GM12878 (cell line): ENCODE results near the gene ZNF444. TPM values are rescaled to one million over a fixed set of nuclear protein-coding genes. Genes with fewer than 3 reads are reported as not detected.

ENCODE experiments used
- ATAC-seq: fragments of 200-7000 bp; cut with Tn5 transposase; 3 replicates; pipeline ENCODE4 v1.9.1; 2020; ENCODE audit warnings: mild to moderate bottlenecking, moderate library complexity
- BruUV-seq: library from RNA; stranded (reverse); fragments of 400-500 nt; replicated peaks from 2 replicates; lab custom pipeline; 2021; lab: Mats Ljungman, UMichigan
- CTCF ChIA-PET: fragments of 300-600 bp; sonication (Branson Sonifier 250); formaldehyde crosslinking; extraction: SDS; loops from one replicate; lab custom pipeline; 2021; ENCODE audit warnings: inconsistent platforms; lab: Yijun Ruan, JAX
- POLR2A ChIA-PET: fragments of 350-600 bp; formaldehyde crosslinking; extraction: SDS; loops from one replicate; lab custom pipeline; 2021; ENCODE audit warnings: inconsistent platforms; lab: Charles Lee
- RAD21 ChIA-PET: fragments of 300-600 bp; sonication (Branson Sonifier 250); formaldehyde crosslinking; loops from one replicate; lab custom pipeline; 2023; ENCODE audit warnings: antibody characterized with exemption; ENCODE audit not compliant: unreplicated experiment; lab: Charles Lee
- SMC1A ChIA-PET: fragments of 300-600 bp; sonication (Branson Sonifier 250); formaldehyde crosslinking; loops from one replicate; lab custom pipeline; 2023; ENCODE audit not compliant: unreplicated experiment, uncharacterized antibody; lab: Charles Lee
- DNase-seq: peaks from one replicate; pipeline ENCODE4 v3.0.0-alpha.2; 2011; ENCODE audit warnings: low read depth, low spot score
- FAIRE-seq: peaks from 3 replicates; lab custom pipeline; 2011; peaks lifted over from hg19 to GRCh38; lab: Jason Lieb, UNC
- H2AFZ ChIP-seq: 2 replicates; pipeline ENCODE4 v1.6.0; 2011; ENCODE audit warnings: low read depth, low read length, control low read depth; ENCODE audit not compliant: control insufficient read depth
- H3K27ac ChIP-seq: 2 replicates; pipeline ENCODE4 v1.5.1; 2011; ENCODE audit warnings: control low read depth; ENCODE audit not compliant: control insufficient read depth, insufficient read depth
- H3K27me3 ChIP-seq, 2 experiments: replicated peaks in 1 of 2; 2 replicates each; pipeline versions ENCODE4 v1.6.0 to v1.6.1; 2011; ENCODE audit warnings: low read length in 1 of 2; ENCODE audit not compliant: control insufficient read depth in 2 of 2, insufficient read depth in 2 of 2
- H3K36me3 ChIP-seq, 2 experiments: 2 replicates each; pipeline ENCODE4 v1.5.1; 2011; ENCODE audit warnings: low read length in 1 of 2; ENCODE audit not compliant: control insufficient read depth in 2 of 2, insufficient read depth in 2 of 2
- H3K4me1 ChIP-seq: 2 replicates; pipeline ENCODE4 v1.6.1; 2011; ENCODE audit warnings: mild to moderate bottlenecking, low read length, moderate library complexity, mixed read lengths; ENCODE audit not compliant: control insufficient read depth, insufficient read depth
- H3K4me2 ChIP-seq: 2 replicates; pipeline ENCODE4 v1.6.0; 2011; ENCODE audit warnings: control low read depth; ENCODE audit not compliant: control insufficient read depth, insufficient read depth
- H3K4me3 ChIP-seq: fragments of 200-600 bp; sonication (generic); 2 replicates; pipeline ENCODE4 v1.5.1; 2016
- H3K79me2 ChIP-seq: 2 replicates; pipeline ENCODE4 v1.6.0; 2011; ENCODE audit warnings: low read length; ENCODE audit not compliant: control insufficient read depth, insufficient read depth
- H3K9ac ChIP-seq: 2 replicates; pipeline ENCODE4 v1.8.0; 2011; ENCODE audit warnings: low read length, control low read depth, mixed read lengths; ENCODE audit not compliant: control insufficient read depth, insufficient read depth
- H3K9me3 ChIP-seq: replicated peaks from 3 replicates; pipeline ENCODE4 v1.5.1; 2011; ENCODE audit warnings: mild to moderate bottlenecking, low read length; ENCODE audit not compliant: control insufficient read depth, insufficient read depth
- H4K20me1 ChIP-seq: 2 replicates; pipeline ENCODE4 v1.6.0; 2011; ENCODE audit not compliant: control insufficient read depth, insufficient read depth
- BCL11A ChIP-seq: IDR thresholded peaks from 2 replicates; pipeline ENCODE4 v1.6.1; 2011; ENCODE audit warnings: low read depth, low read length
- E4F1 ChIP-seq: fragments of 450-650 bp; IDR thresholded peaks from 2 replicates; pipeline ENCODE4 v1.6.1; 2018; ENCODE audit warnings: borderline replicate concordance, mild to moderate bottlenecking; ENCODE audit not compliant: partially characterized antibody
- ELK1 ChIP-seq: IDR thresholded peaks from 2 replicates; pipeline ENCODE4 v1.6.1; 2012; ENCODE audit warnings: low read depth, low read length, improper control_type of control experiment
- FOXK2 ChIP-seq: fragments of 450-650 bp; IDR thresholded peaks from 2 replicates; pipeline ENCODE4 v1.6.1; 2017; ENCODE audit warnings: mild to moderate bottlenecking, moderate library complexity
- MEF2B ChIP-seq: fragments of 450-650 bp; IDR thresholded peaks from 2 replicates; pipeline ENCODE4 v1.6.1; 2018; ENCODE audit warnings: mild to moderate bottlenecking, moderate library complexity; ENCODE audit not compliant: partially characterized antibody, poor library complexity, severe bottlenecking
- NR2C2 ChIP-seq: IDR thresholded peaks from 2 replicates; pipeline ENCODE4 v1.6.1; 2011; ENCODE audit warnings: borderline replicate concordance, low read depth; ENCODE audit not compliant: control insufficient read depth, insufficient read length
- POLR2AphosphoS2 ChIP-seq: IDR thresholded peaks from 2 replicates; pipeline ENCODE4 v1.6.1; 2011; ENCODE audit warnings: low read depth, mild to moderate bottlenecking, low read length, improper control_type of control experiment, moderate library complexity
- POU2F2 ChIP-seq: IDR thresholded peaks from 3 replicates; pipeline ENCODE4 v1.6.1; 2011; ENCODE audit warnings: low read depth, mild to moderate bottlenecking, low read length, borderline replicate concordance
- RAD21 ChIP-seq: IDR thresholded peaks from 2 replicates; pipeline ENCODE4 v1.6.1; 2011; ENCODE audit warnings: mild to moderate bottlenecking, low read depth, low read length, moderate library complexity; ENCODE audit not compliant: insufficient read depth
- RBBP5 ChIP-seq: fragments of 200-600 bp; sonication (generic); conservative IDR thresholded peaks from 2 replicates; pipeline ENCODE4 v1.6.1; 2016
- ZNF687 ChIP-seq: fragments of 450-650 bp; IDR thresholded peaks from 2 replicates; pipeline ENCODE4 v1.6.1; 2017; ENCODE audit warnings: mild to moderate bottlenecking, moderate library complexity
- ZSCAN29 ChIP-seq: fragments of 450-650 bp; IDR thresholded peaks from 2 replicates; pipeline ENCODE4 v1.6.1; 2017; ENCODE audit warnings: mild to moderate bottlenecking, moderate library complexity
- WGBS: methylation state at CpG from one replicate; pipeline ENCODE4 v1.1.6; 2016; ENCODE audit warnings: low lambda C conversion rate; ENCODE audit not compliant: insufficient replicate concordance, insufficient coverage; ENCODE audit errors: missing lambda C conversion rate; 5-methylcytosine and 5-hydroxymethylcytosine counted together
- in situ Hi-C: fragments of 300-500 bp; cut with MboI; formaldehyde crosslinking; loops from 9 replicates; pipeline ENCODE4 v1.14.3; 2018; ENCODE audit warnings: mixed read lengths
- intact Hi-C: fragments of 100-400 bp; cut with micrococcal nuclease; formaldehyde crosslinking; loops from one replicate; pipeline ENCODE4 v1.14.2; 2022; ENCODE audit not compliant: unreplicated experiment
- polyA plus RNA-seq, 11 experiments: library from polyadenylated mRNA; depleted of rRNA in 4 of 11; unstranded in 6 of 11; stranded (reverse) in 5 of 11; fragments of >200 nt; fragmentation: Nextera tagmentation in 4 of 11; fragmentation: Illumina TruSeq in 1 of 11; extraction: Ambion mirVana in 4 of 11; extraction: Trizol in 1 of 11; gene quantifications; 1 replicate in 1 of 11; 2 replicates in 10 of 11; pipeline versions ENCODE4 v1.2.1 to v1.2.3, GENCODE V29; 2011 to 2016; ENCODE audit warnings: inconsistent platforms in 2 of 11, missing spikeins in 2 of 11, low read depth in 1 of 11
- total RNA-seq, 4 experiments: library from RNA; depleted of rRNA in 3 of 4; stranded (reverse); fragments of >200 nt in 3 of 4; fragmentation: Illumina TruSeq in 1 of 4; extraction: Trizol in 1 of 4; gene quantifications; 2 replicates each; pipeline versions ENCODE4 v1.2.1 to v1.2.3, GENCODE V29; 2013 to 2021

The ZNF444 gene
- total and polyA plus RNA-seq, 10 of the 15 experiments (the other 5 are each of a cell fraction or from before 2014, with no cell fraction given), result 0.45 to 28.2 (median 11.6) TPM

GRCh38 chr19:56199687-56200086 is 58.6 kb downstream of the ZNF444 start (continued):
- no peak for TF ChIP-seq MEF2B
- TF ChIP-seq ELK1, result no peak
- TF ChIP-seq E4F1, result no peak
- no peak for TF ChIP-seq POLR2AphosphoS2
- TF ChIP-seq RAD21, result no peak
- TF ChIP-seq BCL11A, result no peak
- no peak for TF ChIP-seq NR2C2
- TF ChIP-seq RBBP5, result no peak
- TF ChIP-seq, all 136 proteins: peak for 0

- no peak within 1 kb of the TSS for H3K4me3 ChIP-seq
- no peak for FAIRE-seq
- H3K27ac ChIP-seq, result no peak within 1 kb of the TSS
- H3K9ac ChIP-seq, result no peak within 1 kb of the TSS
- ChIA-PET RAD21 (no interaction called here), SMC1A (no interaction called here), POLR2A (no interaction called here), CTCF (no interaction called here)
- no peaks in the 10 kb centered on the region for H3K36me3 ChIP-seq
- H3K27me3 ChIP-seq, result no peaks in the 10 kb centered on the region
- H2AFZ ChIP-seq, result no peak within 1 kb of the TSS
- ATAC-seq, result no peak
- H3K4me1 ChIP-seq, result no peaks in the 10 kb centered on the region
- intact Hi-C loops, result no loop called here
- no peaks in the 10 kb centered on the region for H3K79me2 ChIP-seq
- no peak for DNase-seq
- no peak within 1 kb of the TSS for H3K4me2 ChIP-seq
- 2% methylated on average over 3 of the region's 3 CpGs for WGBS
- H3K9me3 ChIP-seq, result no peaks in the 10 kb centered on the region
- BruUV-seq, result no TSS peak
- in situ Hi-C loops, result no loop called here
- H4K20me1 ChIP-seq, result no peaks in the 10 kb centered on the region
- TF ChIP-seq ZNF687 (no peak), ZSCAN29 (no peak), FOXK2 (no peak), POU2F2 (no peak)
Observed at GRCh38 chr19:56201973-56202372, 60.9 kb downstream of the ZNF444 start, which contains the start of gene ZSCAN5C. ZSCAN5C (plus strand) TSS chr19:56202273; CDS start chr19:56205914, 3,641 bp downstream.
